HG03108 (cell line): Measurements from ENCODE around the gene CAMK1D.
"Not testable (repeated sequence)": the region's sequence is repeated elsewhere in the genome, so short reads cannot be mapped to it uniquely, and the experiment has no call there.

Experiments
- ATAC-seq: cut with Tn5 transposase; IDR thresholded peaks from one replicate; pipeline ENCODE4 v1.9.1; 2021; ENCODE audit warnings: moderate library complexity; ENCODE audit not compliant: unreplicated experiment

Gene CAMK1D

GRCh38 chr10:12340371-12340770, 9.0 kb upstream of the CAMK1D start:
- no peak for ATAC-seq

GRCh38 chr10:12340937-12341336, 8.4 kb upstream of the CAMK1D start:
- ATAC-seq, result no peak

- no peak for ATAC-seq
Observed at GRCh38 chr10:12341526-12341925, 7.8 kb upstream of the CAMK1D start.

- no peak for ATAC-seq
Observed at GRCh38 chr10:12344375-12345110, 4.8 kb upstream of the CAMK1D start.

GRCh38 chr10:12346707-12347106, 2.6 kb upstream of the CAMK1D start:
- no peak for ATAC-seq

- no peak for ATAC-seq
Observed at GRCh38 chr10:12348294-12348869, 965 bp upstream of the CAMK1D start.

GRCh38 chr10:12349629-12350166, 351 bp downstream of the CAMK1D start:
- ATAC-seq, result peak; percentile 36

GRCh38 chr10:12350167-12350872, 973 bp downstream of the CAMK1D start:
- no peak for ATAC-seq

- no peak for ATAC-seq
Observed at GRCh38 chr10:12350925-12351324, 1.6 kb downstream of the CAMK1D start.

- ATAC-seq, result no peak
Observed at GRCh38 chr10:12351447-12351846, 2.1 kb downstream of the CAMK1D start.

- no peak for ATAC-seq
Observed at GRCh38 chr10:12351889-12352288, 2.5 kb downstream of the CAMK1D start.

- no peak for ATAC-seq
Observed at GRCh38 chr10:12353399-12354242, 4.3 kb downstream of the CAMK1D start.

GRCh38 chr10:12354696-12355095, 5.3 kb downstream of the CAMK1D start:
- ATAC-seq, result not testable (repeated sequence)

GRCh38 chr10:12355384-12355783, 6.0 kb downstream of the CAMK1D start:
- no peak for ATAC-seq

GRCh38 chr10:12357525-12358151, 8.3 kb downstream of the CAMK1D start:
- no peak for ATAC-seq

GRCh38 chr10:12358863-12359564, 9.7 kb downstream of the CAMK1D start:
- ATAC-seq, result no peak

GRCh38 chr10:12360461-12360860, 11.1 kb downstream of the CAMK1D start:
- no peak for ATAC-seq

GRCh38 chr10:12361115-12361514, 11.8 kb downstream of the CAMK1D start:
- ATAC-seq, result not testable (repeated sequence)

- no peak for ATAC-seq
Observed at GRCh38 chr10:12364559-12364958, 15.2 kb downstream of the CAMK1D start.

- no peak for ATAC-seq
Observed at GRCh38 chr10:12367272-12367671, 17.9 kb downstream of the CAMK1D start.
